ENCODE data around the gene KASH5. TPM values are rescaled to one million over a fixed set of nuclear protein-coding genes. Genes with fewer than 3 reads are reported as not detected.

Gene KASH5, protein sequence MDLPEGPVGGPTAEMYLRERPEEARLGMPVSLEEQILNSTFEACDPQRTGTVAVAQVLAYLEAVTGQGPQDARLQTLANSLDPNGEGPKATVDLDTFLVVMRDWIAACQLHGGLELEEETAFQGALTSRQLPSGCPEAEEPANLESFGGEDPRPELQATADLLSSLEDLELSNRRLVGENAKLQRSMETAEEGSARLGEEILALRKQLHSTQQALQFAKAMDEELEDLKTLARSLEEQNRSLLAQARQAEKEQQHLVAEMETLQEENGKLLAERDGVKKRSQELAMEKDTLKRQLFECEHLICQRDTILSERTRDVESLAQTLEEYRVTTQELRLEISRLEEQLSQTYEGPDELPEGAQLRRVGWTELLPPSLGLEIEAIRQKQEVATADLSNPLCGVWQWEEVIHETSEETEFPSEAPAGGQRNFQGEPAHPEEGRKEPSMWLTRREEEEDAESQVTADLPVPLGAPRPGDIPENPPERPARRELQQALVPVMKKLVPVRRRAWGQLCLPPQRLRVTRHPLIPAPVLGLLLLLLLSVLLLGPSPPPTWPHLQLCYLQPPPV
- total RNA-seq (2021; fragmentation: NEBNext Ultra II Directional; extraction: Animal tissue kit (Norgen Biotek cat#: 25700)), result 0.19 and 0.57 TPM in 2 replicates
- 0.05 and 0.28 TPM in 2 replicates for polyA plus RNA-seq (2011; rRNA removed)
- polyA plus RNA-seq (2011; cell fraction: cytosol; rRNA removed), result 0.21 TPM
- polyA plus RNA-seq (2011; cell fraction: nucleus; rRNA removed), result 0.76 TPM
- polyA plus RNA-seq (2012, experiment 1 of 2), result 0.12 to 0.42 TPM in 2 of 4 replicates, not detected in the others
- not detected for polyA plus RNA-seq (2012, experiment 2 of 2)
- 0.12 TPM for polyA plus RNA-seq (2013, experiment 1 of 2)
- 0.07 TPM for polyA plus RNA-seq (2013, experiment 2 of 2)
- polyA minus RNA-seq (2011; rRNA and poly(A)+ RNA removed), result 0.17 TPM in 1 of 2 replicates, not detected in the other
- not detected for polyA minus RNA-seq (2011; cell fraction: cytosol; rRNA and poly(A)+ RNA removed)
- polyA minus RNA-seq (2011; cell fraction: nucleus; rRNA and poly(A)+ RNA removed), result not detected
- long read RNA-seq, experiment 1, result 0 reads
- long read RNA-seq, experiment 2, result 0 reads

DNA sequence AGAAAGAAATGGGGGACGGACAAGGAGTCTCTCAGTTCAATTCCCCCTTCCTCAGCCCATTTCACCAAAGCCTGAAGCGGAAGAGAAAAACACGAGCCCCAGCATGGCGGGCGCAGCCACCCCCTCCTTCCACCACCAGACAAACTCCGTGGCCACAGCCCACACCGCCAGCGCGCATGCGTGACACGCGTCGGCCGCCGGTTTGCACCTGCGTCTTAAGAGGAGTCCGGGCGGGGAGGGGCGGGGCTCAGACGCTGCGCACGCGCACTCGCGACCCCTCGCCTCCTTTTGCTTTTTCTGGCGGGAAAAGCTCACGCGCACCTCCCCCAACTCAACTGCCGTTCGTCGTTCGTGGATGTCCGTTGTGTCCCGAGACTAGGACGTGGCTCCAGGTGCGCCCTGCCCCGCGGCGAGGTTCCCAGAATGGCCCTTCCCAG, at the start of gene KASH5:
KASH5 (plus strand) TSS at position 314 of the 437 bp plus-strand sequence. CDS start 2,635 bp downstream, outside the sequence.
- Histone ChIP-seq H3K4me3 (ENCODE audit: extremely low read depth in 1 of 4, insufficient read depth in 2 of 4, low read depth in 3 of 4, low read length in 4 of 4) (no peak within 1 kb of the TSS), H3K23ac (ENCODE audit: insufficient read length) (no peak within 1 kb of the TSS), H3K4ac (replicated peaks; ENCODE audit: insufficient read length, low read depth, low read length) (no peak within 1 kb of the TSS), H3K36me3 (ENCODE audit: control insufficient read depth in 2 of 4, insufficient read depth in 4 of 4, low read length in 3 of 4) (no peaks in the 10 kb centered on the region), H2BK12ac (ENCODE audit: low read depth, low read length) (no peak within 1 kb of the TSS), H2AK5ac (ENCODE audit: low read depth, low read length) (no peak within 1 kb of the TSS), H4K5ac (ENCODE audit: insufficient read length, low read depth, low read length) (no peak within 1 kb of the TSS), H3K23me2 (ENCODE audit: low read depth, low read length) (no peaks in the 10 kb centered on the region; the same call in 1 of the 2 replicates), H3K9ac (replicated peaks in 1 of 4; ENCODE audit: extremely low read depth in 1 of 4, low read depth in 3 of 4, low read length in 3 of 4) (no peak within 1 kb of the TSS), H3K79me2 (ENCODE audit: control insufficient read depth in 1 of 2, insufficient read depth in 2 of 2, low read length in 2 of 2) (no peaks in the 10 kb centered on the region), H2BK15ac (ENCODE audit: low read length) (no peak within 1 kb of the TSS), H4K91ac (replicated peaks; ENCODE audit: insufficient read length, low read length) (no peak within 1 kb of the TSS), H2BK120ac (replicated peaks; ENCODE audit: low read depth, low read length) (no peak within 1 kb of the TSS), H2BK5ac (ENCODE audit: low read depth, low read length) (no peak within 1 kb of the TSS), H3K79me1 (ENCODE audit: low read depth, low read length) (no peaks in the 10 kb centered on the region), H4K8ac (ENCODE audit: extremely low read depth, insufficient read depth, low read length) (no peak within 1 kb of the TSS), H3K14ac (ENCODE audit: insufficient read length) (no peak within 1 kb of the TSS), H3K4me1 (replicated peaks in 1 of 4; ENCODE audit: control insufficient read depth in 3 of 4, insufficient read depth in 4 of 4, low read length in 3 of 4) (no peaks in the 10 kb centered on the region; a peak in 2 of 7 replicates), H3K56ac (replicated peaks; ENCODE audit: insufficient read length, low read depth, low read length) (no peak within 1 kb of the TSS), H2BK20ac (ENCODE audit: low read length) (no peak within 1 kb of the TSS), H3K4me2 (ENCODE audit: insufficient read depth in 1 of 2, low read depth in 2 of 2, low read length in 2 of 2) (no peak within 1 kb of the TSS), H3K27me3 (replicated peaks in 1 of 4; ENCODE audit: control insufficient read depth in 3 of 4, extremely low read depth in 1 of 4, insufficient read depth in 3 of 4, low read length in 3 of 4) (no peaks in the 10 kb centered on the region), H3K27ac (ENCODE audit: low read depth, low read length) (no peak within 1 kb of the TSS), H4K20me1 (replicated peaks in 1 of 2; ENCODE audit: control insufficient read depth in 1 of 2, insufficient read depth in 2 of 2, low read length in 2 of 2) (no peaks in the 10 kb centered on the region), H3K9me3 (ENCODE audit: insufficient read depth in 2 of 2, low read depth in 1 of 2, low read length in 1 of 2) (no peaks in the 10 kb centered on the region), H3K18ac (ENCODE audit: extremely low read depth, low read length) (no peak within 1 kb of the TSS), H2AFZ (ENCODE audit: low read length) (no peak within 1 kb of the TSS)
- ChIA-PET POLR2A (ENCODE audit: partially characterized antibody) (interaction anchor here (0.6 kb wide), 1 partner anchor 21 kb away, joined by 4 read pairs; no protein-coding TSS in a partner anchor), CTCF (ENCODE audit: partially characterized antibody) (interaction anchor here (1.0 kb wide), 1 partner anchor 43 kb away, joined by 4 read pairs; no protein-coding TSS in a partner anchor)
- DNase-seq (ENCODE audit: low read depth in 1 of 2, low spot score in 2 of 2) (no peak), FAIRE-seq (no peak)
- WGBS, 2 experiments (ENCODE audit: extremely low coverage in 1 of 2, insufficient coverage in 1 of 2, insufficient read length in 1 of 2, insufficient replicate concordance in 2 of 2, low coverage in 1 of 2, low lambda C conversion rate in 2 of 2, missing lambda C conversion rate in 1 of 2), result 97% methylated on average over 19 of the region's 40 CpGs; no CpG with 5 or more reads in 1 of the 2 experiments
- TF ChIP-seq, protein P1, sequence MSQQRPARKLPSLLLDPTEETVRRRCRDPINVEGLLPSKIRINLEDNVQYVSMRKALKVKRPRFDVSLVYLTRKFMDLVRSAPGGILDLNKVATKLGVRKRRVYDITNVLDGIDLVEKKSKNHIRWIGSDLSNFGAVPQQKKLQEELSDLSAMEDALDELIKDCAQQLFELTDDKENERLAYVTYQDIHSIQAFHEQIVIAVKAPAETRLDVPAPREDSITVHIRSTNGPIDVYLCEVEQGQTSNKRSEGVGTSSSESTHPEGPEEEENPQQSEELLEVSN (IDR thresholded peaks at IDR 0.05), result peak; percentile 80
- TF ChIP-seq, protein P2, sequence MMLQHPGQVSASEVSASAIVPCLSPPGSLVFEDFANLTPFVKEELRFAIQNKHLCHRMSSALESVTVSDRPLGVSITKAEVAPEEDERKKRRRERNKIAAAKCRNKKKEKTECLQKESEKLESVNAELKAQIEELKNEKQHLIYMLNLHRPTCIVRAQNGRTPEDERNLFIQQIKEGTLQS (IDR thresholded peaks at IDR 0.05; ENCODE audit: insufficient read depth, low read depth, low read length), result no peak
- TF ChIP-seq MAFK (IDR thresholded peaks at IDR 0.05; ENCODE audit: low read depth, low read length) (no peak), FOSL1 (IDR thresholded peaks at IDR 0.05; ENCODE audit: insufficient read depth, low read depth, low read length) (no peak), SUZ12 (IDR thresholded peaks at IDR 0.05; ENCODE audit: low read length) (no peak), PHF8 (conservative IDR thresholded peaks at IDR 0.05; ENCODE audit: low read depth, low read length) (no peak), CEBPB (IDR thresholded peaks at IDR 0.05; ENCODE audit: low read depth, low read length) (no peak), TBP (IDR thresholded peaks at IDR 0.05; ENCODE audit: low read depth, low read length) (no peak)
